ENCODE measurements around the gene APOL3. TPM values are rescaled to one million over a fixed set of nuclear protein-coding genes. Genes with fewer than 3 reads are reported as not detected.

Gene APOL3
- total RNA-seq, 1 experiment from 2014 or later: not detected

- Histone ChIP-seq H3K36me3 (ENCODE audit: insufficient read depth, low read length, poor library complexity, severe bottlenecking) (no peaks in the 10 kb centered on the region), H3K4me3 (ENCODE audit: low read depth, low read length, poor library complexity, severe bottlenecking) (no peak overlapping the region), H3K27me3 (replicated peaks; ENCODE audit: insufficient read depth, low read depth, low read length, poor library complexity) (no peaks in the 10 kb centered on the region), H3K27ac (ENCODE audit: low read depth, low read length, poor library complexity, severe bottlenecking) (no peak overlapping the region), H3K9me3 (ENCODE audit: low read depth, low read length, poor library complexity, severe bottlenecking) (no peaks in the 10 kb centered on the region), H3K4me1 (ENCODE audit: insufficient read depth, low read length, poor library complexity, severe bottlenecking) (no peaks in the 10 kb centered on the region)
- ChIA-PET CTCF (interaction anchor here (0.6 kb wide), 1 partner anchor 34 kb away, joined by 3 read pairs; no protein-coding TSS in a partner anchor), POLR2A (ENCODE audit: low non-redundant PET) (no interaction called here)
- no TSS peak for BruUV-seq (replicated peaks)
- TF ChIP-seq EZH2 (IDR thresholded peaks at IDR 0.05; ENCODE audit: borderline replicate concordance, low read depth, low read length, poor library complexity, severe bottlenecking): no peak
- intact Hi-C loops (cut with micrococcal nuclease; ENCODE audit: unreplicated experiment): loop anchor here (5.0 kb wide), 3 partner anchors 34 to 139 kb away; no protein-coding TSS in a partner anchor
- no peak for DNase-seq (ENCODE audit: low spot score)
Observed at GRCh38 chr22:36148411-36148810, 12.1 kb downstream of the APOL3 start.

- Histone ChIP-seq H3K4me3 (ENCODE audit: low read depth, low read length, poor library complexity, severe bottlenecking) (no peak overlapping the region), H3K4me1 (ENCODE audit: insufficient read depth, low read length, poor library complexity, severe bottlenecking) (no peaks in the 10 kb centered on the region), H3K9me3 (ENCODE audit: low read depth, low read length, poor library complexity, severe bottlenecking) (no peaks in the 10 kb centered on the region), H3K27ac (ENCODE audit: low read depth, low read length, poor library complexity, severe bottlenecking) (no peak overlapping the region), H3K36me3 (ENCODE audit: insufficient read depth, low read length, poor library complexity, severe bottlenecking) (no peaks in the 10 kb centered on the region), H3K27me3 (replicated peaks; ENCODE audit: insufficient read depth, low read depth, low read length, poor library complexity) (no peaks in the 10 kb centered on the region)
- ChIA-PET CTCF (no interaction called here), POLR2A (ENCODE audit: low non-redundant PET) (no interaction called here)
- TF ChIP-seq, protein P1, sequence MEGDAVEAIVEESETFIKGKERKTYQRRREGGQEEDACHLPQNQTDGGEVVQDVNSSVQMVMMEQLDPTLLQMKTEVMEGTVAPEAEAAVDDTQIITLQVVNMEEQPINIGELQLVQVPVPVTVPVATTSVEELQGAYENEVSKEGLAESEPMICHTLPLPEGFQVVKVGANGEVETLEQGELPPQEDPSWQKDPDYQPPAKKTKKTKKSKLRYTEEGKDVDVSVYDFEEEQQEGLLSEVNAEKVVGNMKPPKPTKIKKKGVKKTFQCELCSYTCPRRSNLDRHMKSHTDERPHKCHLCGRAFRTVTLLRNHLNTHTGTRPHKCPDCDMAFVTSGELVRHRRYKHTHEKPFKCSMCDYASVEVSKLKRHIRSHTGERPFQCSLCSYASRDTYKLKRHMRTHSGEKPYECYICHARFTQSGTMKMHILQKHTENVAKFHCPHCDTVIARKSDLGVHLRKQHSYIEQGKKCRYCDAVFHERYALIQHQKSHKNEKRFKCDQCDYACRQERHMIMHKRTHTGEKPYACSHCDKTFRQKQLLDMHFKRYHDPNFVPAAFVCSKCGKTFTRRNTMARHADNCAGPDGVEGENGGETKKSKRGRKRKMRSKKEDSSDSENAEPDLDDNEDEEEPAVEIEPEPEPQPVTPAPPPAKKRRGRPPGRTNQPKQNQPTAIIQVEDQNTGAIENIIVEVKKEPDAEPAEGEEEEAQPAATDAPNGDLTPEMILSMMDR (conservative IDR thresholded peaks at IDR 0.05; ENCODE audit: low read depth, low read length): no peak
- intact Hi-C loops (cut with micrococcal nuclease; ENCODE audit: unreplicated experiment): loop anchor here (5.0 kb wide), 3 partner anchors 35 to 140 kb away; no protein-coding TSS in a partner anchor
- BruUV-seq (replicated peaks): no TSS peak
- DNase-seq (ENCODE audit: low spot score): no peak
Observed at GRCh38 chr22:36147196-36147791, 13.3 kb downstream of the APOL3 start.

GRCh38 chr22:36145881-36146280 lies 14.7 kb downstream of the APOL3 start:
- Histone ChIP-seq H3K27me3 (replicated peaks; ENCODE audit: insufficient read depth, low read depth, low read length, poor library complexity) (no peaks in the 10 kb centered on the region), H3K4me1 (ENCODE audit: insufficient read depth, low read length, poor library complexity, severe bottlenecking) (no peaks in the 10 kb centered on the region), H3K27ac (ENCODE audit: low read depth, low read length, poor library complexity, severe bottlenecking) (no peak overlapping the region), H3K9me3 (ENCODE audit: low read depth, low read length, poor library complexity, severe bottlenecking) (no peaks in the 10 kb centered on the region), H3K36me3 (ENCODE audit: insufficient read depth, low read length, poor library complexity, severe bottlenecking) (no peaks in the 10 kb centered on the region), H3K4me3 (ENCODE audit: low read depth, low read length, poor library complexity, severe bottlenecking) (no peak overlapping the region)
- BruUV-seq (replicated peaks): no TSS peak
- TF ChIP-seq, protein P1 (conservative IDR thresholded peaks at IDR 0.05; ENCODE audit: low read depth, low read length): no peak
- no peak for TF ChIP-seq EZH2 (IDR thresholded peaks at IDR 0.05; ENCODE audit: borderline replicate concordance, low read depth, low read length, poor library complexity, severe bottlenecking)
- intact Hi-C loops (cut with micrococcal nuclease; ENCODE audit: unreplicated experiment): loop anchor here (5.0 kb wide), 3 partner anchors 36 to 141 kb away; no protein-coding TSS in a partner anchor
- DNase-seq (ENCODE audit: low spot score): no peak
- ChIA-PET POLR2A (ENCODE audit: low non-redundant PET) (no interaction called here), CTCF (interaction anchor here (0.6 to 1.3 kb wide), 2 partner anchors 84 to 268 kb away, joined by 6 to 9 read pairs; no protein-coding TSS in a partner anchor)
